ENCODE data around the gene RAD51AP2. TPM values are rescaled to one million over a fixed set of nuclear protein-coding genes. Genes with fewer than 3 reads are reported as not detected.

The RAD51AP2 gene
- total and polyA plus RNA-seq, 2 donors (not counting 3 experiments of a cell fraction or from before 2014, with no cell fraction given) = not detected

DNA sequence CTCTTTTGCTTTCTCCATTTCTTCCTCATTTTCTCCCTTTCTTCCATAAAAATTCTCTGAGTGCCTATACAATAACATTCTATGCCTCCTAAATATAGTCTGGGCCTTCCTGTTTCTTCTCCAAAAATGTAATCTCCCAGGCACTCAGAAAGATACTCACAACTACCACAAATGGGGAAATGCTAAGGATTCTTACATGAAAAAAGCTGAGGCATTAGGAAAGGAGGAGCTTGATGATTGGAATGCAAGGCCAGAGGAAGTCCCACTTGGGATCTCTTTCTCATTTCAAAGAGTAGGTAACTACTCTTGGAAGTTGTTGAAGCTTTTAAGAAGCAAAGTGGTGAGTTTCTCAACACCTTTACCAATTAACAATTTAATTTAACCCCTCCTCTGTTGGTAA, 25.6 kb upstream of the RAD51AP2 start:
- ChIA-PET CTCF (interaction anchor here (1.0 kb wide), 1 partner anchor 9 kb away, joined by 3 read pairs; no protein-coding TSS in a partner anchor), POLR2A (no interaction called here)
- Histone ChIP-seq H3K9me3 (replicated peaks; ENCODE audit: control insufficient read depth, insufficient read depth, low read length) (no peaks in the 10 kb centered on the region), H3K9ac (replicated peaks; ENCODE audit: extremely low read depth, insufficient read depth, low read length) (no peak overlapping the region), H3K4me1 (ENCODE audit: control insufficient read depth, extremely low read depth, insufficient read depth, low read length) (peaks cover 15% of the 10 kb centered on the region), H4K20me1 (replicated peaks; ENCODE audit: control insufficient read depth, extremely low read depth, insufficient read depth, low read length) (no peaks in the 10 kb centered on the region), H3K27me3 (ENCODE audit: control insufficient read depth in 2 of 2, insufficient read depth in 2 of 2, low read length in 2 of 2) (peaks cover 29 to 59% of the 10 kb centered on the region in 2 experiments), H3K79me2 (ENCODE audit: control insufficient read depth, insufficient read depth, low read length) (no peaks in the 10 kb centered on the region), H3K36me3 (ENCODE audit: control insufficient read depth in 2 of 2, extremely low read depth in 1 of 2, insufficient read depth in 2 of 2, low read length in 2 of 2) (no peaks in the 10 kb centered on the region), H2AFZ (ENCODE audit: low read depth, low read length) (no peak overlapping the region), H3K9me1 (replicated peaks; ENCODE audit: control insufficient read depth, extremely low read depth, insufficient read depth, low read length) (no peaks in the 10 kb centered on the region), H3K4me3 (replicated peaks in 1 of 3; ENCODE audit: insufficient read depth in 1 of 3, low read depth in 1 of 3, low read length in 3 of 3) (no peak overlapping the region), H3K27ac (ENCODE audit: insufficient read depth, low read depth, low read length) (no peak overlapping the region), H3K4me2 (ENCODE audit: insufficient read depth, low read length) (no peak overlapping the region)
- no TSS peak for BruUV-seq (replicated peaks)
- intact Hi-C loops (cut with micrococcal nuclease) = no loop called here
- DNase-seq (ENCODE audit: low read depth, low spot score) = no peak
- TF ChIP-seq JUN (IDR thresholded peaks at IDR 0.05; ENCODE audit: borderline replicate concordance, insufficient read depth, insufficient read length, low read depth) (no peak), MYC (IDR thresholded peaks at IDR 0.05; ENCODE audit: low read depth, low read length) (no peak), GATA2 (IDR thresholded peaks at IDR 0.05; ENCODE audit: insufficient read depth, insufficient read length, low read depth, low read length) (no peak), EZH2 (IDR thresholded peaks at IDR 0.05; ENCODE audit: borderline replicate concordance, low read depth, low read length, severe bottlenecking) (no peak), POLR2A (IDR thresholded peaks at IDR 0.05; ENCODE audit: low read depth, low read length) (no peak), FOS (IDR thresholded peaks at IDR 0.05; ENCODE audit: borderline replicate concordance, insufficient read depth, low read length) (no peak)
- TF ChIP-seq, protein P1, sequence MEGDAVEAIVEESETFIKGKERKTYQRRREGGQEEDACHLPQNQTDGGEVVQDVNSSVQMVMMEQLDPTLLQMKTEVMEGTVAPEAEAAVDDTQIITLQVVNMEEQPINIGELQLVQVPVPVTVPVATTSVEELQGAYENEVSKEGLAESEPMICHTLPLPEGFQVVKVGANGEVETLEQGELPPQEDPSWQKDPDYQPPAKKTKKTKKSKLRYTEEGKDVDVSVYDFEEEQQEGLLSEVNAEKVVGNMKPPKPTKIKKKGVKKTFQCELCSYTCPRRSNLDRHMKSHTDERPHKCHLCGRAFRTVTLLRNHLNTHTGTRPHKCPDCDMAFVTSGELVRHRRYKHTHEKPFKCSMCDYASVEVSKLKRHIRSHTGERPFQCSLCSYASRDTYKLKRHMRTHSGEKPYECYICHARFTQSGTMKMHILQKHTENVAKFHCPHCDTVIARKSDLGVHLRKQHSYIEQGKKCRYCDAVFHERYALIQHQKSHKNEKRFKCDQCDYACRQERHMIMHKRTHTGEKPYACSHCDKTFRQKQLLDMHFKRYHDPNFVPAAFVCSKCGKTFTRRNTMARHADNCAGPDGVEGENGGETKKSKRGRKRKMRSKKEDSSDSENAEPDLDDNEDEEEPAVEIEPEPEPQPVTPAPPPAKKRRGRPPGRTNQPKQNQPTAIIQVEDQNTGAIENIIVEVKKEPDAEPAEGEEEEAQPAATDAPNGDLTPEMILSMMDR (IDR thresholded peaks at IDR 0.05; ENCODE audit: extremely low read depth in 1 of 2, insufficient read depth in 1 of 2, low read depth in 1 of 2, low read length in 2 of 2) = no peak
- dilution Hi-C loops (cut with MboI; ENCODE audit: extremely low pct_ligation_motif_present, low sequenced_read_pairs) = no loop called here
- FAIRE-seq = no peak
